HCT116 (cell line): Measurements from ENCODE around the gene ONECUT3. TPM values are rescaled to one million over a fixed set of nuclear protein-coding genes. Genes with fewer than 3 reads are reported as not detected.

Experiments used
- ATAC-seq: fragments of 200-7000 bp; cut with Tn5 transposase; 2 replicates; pipeline ENCODE4 v1.9.1; 2020; ENCODE audit warnings: mild to moderate bottlenecking, moderate library complexity
- BruUV-seq: library from RNA; stranded (reverse); fragments of 400-500 nt; replicated peaks from 2 replicates; lab custom pipeline; 2021; lab: Mats Ljungman, UMichigan
- CTCF ChIA-PET: fragments of 300-600 bp; sonication (Branson Sonifier 250); formaldehyde crosslinking; loops from one replicate; lab custom pipeline; 2021; ENCODE audit warnings: antibody characterized with exemption; lab: Charles Lee
- POLR2A ChIA-PET: fragments of 300-600, 350-600 bp; sonication (Branson Sonifier 250); formaldehyde crosslinking; loops from one replicate; lab custom pipeline; 2021; ENCODE audit warnings: antibody characterized with exemption; lab: Charles Lee
- RAD21 ChIA-PET, 2 experiments: fragments of 300-600 bp; sonication (Branson Sonifier 250); formaldehyde crosslinking; loops; one replicate each; lab custom pipeline; 2023; ENCODE audit warnings: low total read pairs in 2 of 2; ENCODE audit not compliant: uncharacterized antibody in 2 of 2, unreplicated experiment in 2 of 2, low non-redundant PET in 1 of 2; lab: Charles Lee
- DNase-seq: peaks from one replicate; pipeline ENCODE4 v3.0.0-alpha.2; 2010; ENCODE audit warnings: low read depth, low spot score
- H2AFZ ChIP-seq: fragments of 200-600 bp; shearing (Covaris generic), sonication (generic); 2 replicates; pipeline ENCODE4 v1.6.1; 2017; ENCODE audit warnings: low read depth, mixed run types, mixed read lengths, antibody characterized with exemption, low read length; ENCODE audit not compliant: poor library complexity, severe bottlenecking
- H3K27ac ChIP-seq: 2 replicates; pipeline ENCODE4 v1.5.1; 2012; ENCODE audit warnings: low read depth, low read length
- H3K27me3 ChIP-seq: fragments of 200-600 bp; sonication (generic); 2 replicates; pipeline ENCODE4 v1.6.1; 2016; ENCODE audit warnings: mixed run types, low read length, mixed read lengths; ENCODE audit not compliant: insufficient read depth
- H3K36me3 ChIP-seq, 2 experiments: fragments of 200-500 bp in 1 of 2; fragments of 200-600 bp in 1 of 2; sonication (Bioruptor generic) in 1 of 2; sonication (generic) in 1 of 2; 2 replicates each; pipeline versions ENCODE4 v1.5.1 to v1.6.1; 2014 to 2016; ENCODE audit warnings: low read length in 2 of 2, inconsistent platforms in 1 of 2, mixed read lengths in 1 of 2, mixed run types in 1 of 2; ENCODE audit not compliant: insufficient read depth in 2 of 2, control insufficient read depth in 1 of 2
- H3K4me1 ChIP-seq, 2 experiments: fragments of 200-600 bp in 1 of 2; sonication (generic) in 1 of 2; 2 replicates each; pipeline versions ENCODE4 v1.5.1 to v1.6.1; 2012 to 2017; ENCODE audit warnings: low read length in 2 of 2, inconsistent platforms in 1 of 2, mild to moderate bottlenecking in 1 of 2, mixed read lengths in 1 of 2, mixed run types in 1 of 2, moderate library complexity in 1 of 2; ENCODE audit not compliant: insufficient read depth in 2 of 2, control insufficient read depth in 1 of 2
- H3K4me2 ChIP-seq: fragments of 200-600 bp; sonication (generic); 2 replicates; pipeline ENCODE4 v1.6.1; 2017; ENCODE audit warnings: mixed run types, low read length, mixed read lengths
- H3K4me3 ChIP-seq, 2 experiments: fragments of 200-600 bp in 1 of 2; sonication (generic) in 1 of 2; replicated peaks in 1 of 2; 2 replicates each; pipeline ENCODE4 v1.5.1; 2011 to 2016; ENCODE audit warnings: low read length in 2 of 2, control low read depth in 1 of 2, low read depth in 1 of 2, mild to moderate bottlenecking in 1 of 2, mixed read lengths in 1 of 2, mixed run types in 1 of 2
- H3K79me2 ChIP-seq: fragments of 200-600 bp; sonication (generic); 2 replicates; pipeline ENCODE4 v1.6.1; 2017; ENCODE audit warnings: mild to moderate bottlenecking, mixed run types, low read length, moderate library complexity, mixed read lengths; ENCODE audit not compliant: insufficient read depth
- H3K9ac ChIP-seq: fragments of 200-600 bp; sonication (generic); 2 replicates; pipeline ENCODE4 v1.6.1; 2016; ENCODE audit warnings: low read length, mixed read lengths
- H3K9me2 ChIP-seq: fragments of 200-600 bp; sonication (generic), shearing (Covaris generic); 2 replicates; pipeline ENCODE4 v1.6.1; 2017; ENCODE audit warnings: mixed run types, mild to moderate bottlenecking, moderate library complexity; ENCODE audit not compliant: insufficient read depth
- H3K9me3 ChIP-seq, 2 experiments: fragments of 200-500 bp in 1 of 2; fragments of 200-600 bp in 1 of 2; sonication (Bioruptor generic) in 1 of 2; sonication (generic) in 1 of 2; 2 replicates each; pipeline ENCODE4 v1.6.1; 2014 to 2017; ENCODE audit warnings: low read length in 2 of 2, mixed read lengths in 2 of 2, inconsistent platforms in 1 of 2, low read depth in 1 of 2, mild to moderate bottlenecking in 1 of 2, mixed run types in 1 of 2, moderate library complexity in 1 of 2; ENCODE audit not compliant: control insufficient read depth in 1 of 2, insufficient read depth in 1 of 2
- H4K20me1 ChIP-seq: fragments of 200-600 bp; sonication (generic), shearing (Covaris generic); 2 replicates; pipeline ENCODE4 v1.6.1; 2017; ENCODE audit warnings: mixed run types, mild to moderate bottlenecking, moderate library complexity; ENCODE audit not compliant: insufficient read depth
- CBX3 ChIP-seq: IDR thresholded peaks from 2 replicates; pipeline ENCODE4 v1.6.1; 2012; ENCODE audit warnings: low read depth
- EGR1 ChIP-seq: IDR thresholded peaks from 2 replicates; pipeline ENCODE4 v1.6.1; 2012; ENCODE audit warnings: low read depth
- ELF1 ChIP-seq: IDR thresholded peaks from 2 replicates; pipeline ENCODE4 v1.6.1; 2012; ENCODE audit warnings: low read depth, borderline replicate concordance
- EZH2 ChIP-seq: fragments of 200-600 bp; sonication (generic); IDR thresholded peaks from 2 replicates; pipeline ENCODE4 v1.6.1; 2017; ENCODE audit warnings: antibody characterized with exemption, mixed run types
- EZH2phosphoT487 ChIP-seq: fragments of 200-600 bp; IDR thresholded peaks from 2 replicates; pipeline ENCODE4 v1.6.1; 2018; ENCODE audit warnings: antibody characterized with exemption, borderline replicate concordance
- FOSL1 ChIP-seq: IDR thresholded peaks from 2 replicates; pipeline ENCODE4 v1.6.1; 2012; ENCODE audit warnings: low read depth
- JUND ChIP-seq: IDR thresholded peaks from 2 replicates; pipeline ENCODE4 v1.6.1; 2012
- POLR2A ChIP-seq: IDR thresholded peaks from 2 replicates; pipeline ENCODE4 v1.7.0; 2011; ENCODE audit warnings: borderline replicate concordance; ENCODE audit not compliant: insufficient read depth, insufficient read length; ENCODE audit errors: extremely low read depth
- SP1 ChIP-seq: IDR thresholded peaks from 2 replicates; pipeline ENCODE4 v1.6.1; 2012; ENCODE audit warnings: low read depth
- TCF7L2 ChIP-seq: IDR thresholded peaks from 2 replicates; pipeline ENCODE4 v1.7.0; 2011; ENCODE audit warnings: borderline replicate concordance, inconsistent platforms; ENCODE audit not compliant: insufficient read depth, insufficient read length; ENCODE audit errors: extremely low read depth
- ZFX ChIP-seq: fragments of 450-650 bp; IDR thresholded peaks from 2 replicates; pipeline ENCODE4 v1.6.1; 2017
- intact Hi-C: fragments of 100-400 bp; cut with micrococcal nuclease; formaldehyde crosslinking; loops from 2 replicates; pipeline ENCODE4 v1.10.0; 2022
- total RNA-seq: library from RNA; stranded (reverse); gene quantifications from one replicate; pipeline ENCODE4 v1.2.1, GENCODE V29; 2021; ENCODE audit not compliant: unreplicated experiment
- TF ChIP-seq, protein P1 (sequence below): IDR thresholded peaks from 2 replicates; pipeline ENCODE4 v1.6.1; 2012
- TF ChIP-seq, protein P2 (sequence below): IDR thresholded peaks from 2 replicates; pipeline ENCODE4 v1.6.1; 2012; ENCODE audit warnings: low read depth
- TF ChIP-seq, protein P3 (sequence below), 3 experiments: fragments of 200-600 bp in 1 of 3; sonication (generic) in 1 of 3; IDR thresholded peaks in 2 of 3; conservative IDR thresholded peaks in 1 of 3; 2 replicates each; pipeline ENCODE4 v1.5.1; 2012 to 2017; ENCODE audit warnings: low read depth in 2 of 3, low read length in 2 of 3, antibody characterized with exemption in 1 of 3, borderline replicate concordance in 1 of 3, control low read depth in 1 of 3, mild to moderate bottlenecking in 1 of 3, mixed read lengths in 1 of 3, mixed run types in 1 of 3, moderate library complexity in 1 of 3; ENCODE audit not compliant: insufficient read depth in 1 of 3
- TF ChIP-seq, protein P4 (sequence below): IDR thresholded peaks from 2 replicates; pipeline ENCODE4 v1.6.1; 2012

The ONECUT3 gene
- total RNA-seq, 1 experiment from 2014 or later: 22.1 TPM

DNA sequence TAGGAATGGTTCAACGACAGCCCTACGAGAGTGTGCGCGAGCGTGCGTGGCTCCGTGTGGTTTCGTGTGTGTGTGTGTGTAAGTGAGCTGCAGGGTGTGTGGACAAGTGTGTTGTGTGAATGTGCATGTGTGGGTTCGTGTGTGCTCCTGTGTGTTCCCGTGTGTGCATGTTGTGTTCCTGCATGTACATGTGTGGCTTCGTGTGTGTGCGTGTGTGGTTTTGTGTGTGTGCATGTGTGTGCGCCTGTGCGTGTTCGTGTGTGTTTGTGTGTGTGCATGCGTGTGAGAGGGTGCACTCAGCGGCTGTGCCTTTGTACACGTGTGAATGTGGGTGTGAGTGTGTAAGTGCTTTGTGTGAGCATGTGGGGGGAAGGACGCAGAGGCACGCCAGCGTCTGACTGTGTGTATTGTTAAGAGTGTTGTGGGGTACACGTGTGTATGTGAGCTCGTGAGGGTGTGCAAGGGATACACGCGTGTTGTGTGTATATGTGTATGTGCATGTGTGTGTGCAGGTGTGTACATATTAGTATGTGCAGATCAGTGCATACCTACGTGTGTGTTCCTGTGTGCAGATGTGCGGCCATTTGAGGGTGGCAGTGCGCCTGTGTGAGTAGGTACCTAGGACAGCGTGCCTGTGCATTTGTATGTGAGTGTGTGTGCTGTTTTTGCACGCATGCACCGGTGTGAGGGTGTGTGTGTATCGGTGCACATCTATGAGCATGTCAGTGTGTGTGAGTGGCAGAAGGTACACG is 24.3 kb upstream of the ONECUT3 start:
- intact Hi-C loops: no loop called here
- DNase-seq: no peak
- ChIA-PET POLR2A (no interaction called here), CTCF (no interaction called here), RAD21 (no interaction called here)
- Histone ChIP-seq H3K4me1 (peaks cover 8 to 14% of the 10 kb centered on the region in 2 experiments), H3K9ac (no peak overlapping the region), H3K4me3 (no peak overlapping the region), H4K20me1 (no peaks in the 10 kb centered on the region), H3K27ac (no peak overlapping the region), H3K27me3 (no peaks in the 10 kb centered on the region), H2AFZ (no peak overlapping the region), H3K79me2 (no peaks in the 10 kb centered on the region), H3K36me3 (no peaks in the 10 kb centered on the region), H3K4me2 (no peak overlapping the region), H3K9me2 (no peaks in the 10 kb centered on the region), H3K9me3 (no peaks in the 10 kb centered on the region)
- no peak for ATAC-seq
- BruUV-seq: no TSS peak
- TF ChIP-seq ELF1 (no peak), CBX3 (no peak), EZH2phosphoT487 (no peak), EZH2 (no peak), JUND (no peak), POLR2A (no peak), TCF7L2 (no peak), SP1 (no peak), ZFX (no peak), FOSL1 (no peak), EGR1 (no peak)
- TF ChIP-seq, protein P1, sequence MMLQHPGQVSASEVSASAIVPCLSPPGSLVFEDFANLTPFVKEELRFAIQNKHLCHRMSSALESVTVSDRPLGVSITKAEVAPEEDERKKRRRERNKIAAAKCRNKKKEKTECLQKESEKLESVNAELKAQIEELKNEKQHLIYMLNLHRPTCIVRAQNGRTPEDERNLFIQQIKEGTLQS: no peak
- TF ChIP-seq, protein P2, sequence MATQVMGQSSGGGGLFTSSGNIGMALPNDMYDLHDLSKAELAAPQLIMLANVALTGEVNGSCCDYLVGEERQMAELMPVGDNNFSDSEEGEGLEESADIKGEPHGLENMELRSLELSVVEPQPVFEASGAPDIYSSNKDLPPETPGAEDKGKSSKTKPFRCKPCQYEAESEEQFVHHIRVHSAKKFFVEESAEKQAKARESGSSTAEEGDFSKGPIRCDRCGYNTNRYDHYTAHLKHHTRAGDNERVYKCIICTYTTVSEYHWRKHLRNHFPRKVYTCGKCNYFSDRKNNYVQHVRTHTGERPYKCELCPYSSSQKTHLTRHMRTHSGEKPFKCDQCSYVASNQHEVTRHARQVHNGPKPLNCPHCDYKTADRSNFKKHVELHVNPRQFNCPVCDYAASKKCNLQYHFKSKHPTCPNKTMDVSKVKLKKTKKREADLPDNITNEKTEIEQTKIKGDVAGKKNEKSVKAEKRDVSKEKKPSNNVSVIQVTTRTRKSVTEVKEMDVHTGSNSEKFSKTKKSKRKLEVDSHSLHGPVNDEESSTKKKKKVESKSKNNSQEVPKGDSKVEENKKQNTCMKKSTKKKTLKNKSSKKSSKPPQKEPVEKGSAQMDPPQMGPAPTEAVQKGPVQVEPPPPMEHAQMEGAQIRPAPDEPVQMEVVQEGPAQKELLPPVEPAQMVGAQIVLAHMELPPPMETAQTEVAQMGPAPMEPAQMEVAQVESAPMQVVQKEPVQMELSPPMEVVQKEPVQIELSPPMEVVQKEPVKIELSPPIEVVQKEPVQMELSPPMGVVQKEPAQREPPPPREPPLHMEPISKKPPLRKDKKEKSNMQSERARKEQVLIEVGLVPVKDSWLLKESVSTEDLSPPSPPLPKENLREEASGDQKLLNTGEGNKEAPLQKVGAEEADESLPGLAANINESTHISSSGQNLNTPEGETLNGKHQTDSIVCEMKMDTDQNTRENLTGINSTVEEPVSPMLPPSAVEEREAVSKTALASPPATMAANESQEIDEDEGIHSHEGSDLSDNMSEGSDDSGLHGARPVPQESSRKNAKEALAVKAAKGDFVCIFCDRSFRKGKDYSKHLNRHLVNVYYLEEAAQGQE: no peak
- TF ChIP-seq, protein P3, sequence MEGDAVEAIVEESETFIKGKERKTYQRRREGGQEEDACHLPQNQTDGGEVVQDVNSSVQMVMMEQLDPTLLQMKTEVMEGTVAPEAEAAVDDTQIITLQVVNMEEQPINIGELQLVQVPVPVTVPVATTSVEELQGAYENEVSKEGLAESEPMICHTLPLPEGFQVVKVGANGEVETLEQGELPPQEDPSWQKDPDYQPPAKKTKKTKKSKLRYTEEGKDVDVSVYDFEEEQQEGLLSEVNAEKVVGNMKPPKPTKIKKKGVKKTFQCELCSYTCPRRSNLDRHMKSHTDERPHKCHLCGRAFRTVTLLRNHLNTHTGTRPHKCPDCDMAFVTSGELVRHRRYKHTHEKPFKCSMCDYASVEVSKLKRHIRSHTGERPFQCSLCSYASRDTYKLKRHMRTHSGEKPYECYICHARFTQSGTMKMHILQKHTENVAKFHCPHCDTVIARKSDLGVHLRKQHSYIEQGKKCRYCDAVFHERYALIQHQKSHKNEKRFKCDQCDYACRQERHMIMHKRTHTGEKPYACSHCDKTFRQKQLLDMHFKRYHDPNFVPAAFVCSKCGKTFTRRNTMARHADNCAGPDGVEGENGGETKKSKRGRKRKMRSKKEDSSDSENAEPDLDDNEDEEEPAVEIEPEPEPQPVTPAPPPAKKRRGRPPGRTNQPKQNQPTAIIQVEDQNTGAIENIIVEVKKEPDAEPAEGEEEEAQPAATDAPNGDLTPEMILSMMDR (IDR thresholded peaks at IDR 0.05 in 2 of 3, conservative IDR thresholded peaks at IDR 0.05 in 1 of 3; ENCODE audit: borderline replicate concordance in 1 of 3, insufficient read depth in 1 of 3, low read depth in 2 of 3, low read length in 2 of 3): no peak
- TF ChIP-seq, protein P4, sequence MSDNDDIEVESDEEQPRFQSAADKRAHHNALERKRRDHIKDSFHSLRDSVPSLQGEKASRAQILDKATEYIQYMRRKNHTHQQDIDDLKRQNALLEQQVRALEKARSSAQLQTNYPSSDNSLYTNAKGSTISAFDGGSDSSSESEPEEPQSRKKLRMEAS: no peak
